ENCODE results near the gene KIF11.

DNA sequence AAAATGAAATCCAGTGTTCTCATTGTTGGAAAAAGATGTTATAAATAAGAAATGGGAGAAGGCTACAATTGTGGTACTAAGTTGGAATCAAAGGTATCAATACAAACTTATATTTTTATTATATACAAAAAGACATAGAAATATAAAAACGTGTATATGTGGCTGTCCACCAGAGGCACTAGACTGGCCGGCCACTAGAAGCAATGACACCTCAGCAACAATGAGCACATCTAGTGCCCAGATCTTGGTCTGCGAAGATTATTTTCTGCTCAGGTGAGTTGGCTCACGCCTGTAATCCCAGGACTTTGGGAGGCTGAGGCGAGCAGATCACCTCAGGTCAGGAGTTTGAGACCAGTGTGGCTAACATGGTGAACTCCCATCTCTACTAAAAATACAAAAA lies 40.6 kb upstream of the KIF11 start:
- TF ChIP-seq, protein P1, sequence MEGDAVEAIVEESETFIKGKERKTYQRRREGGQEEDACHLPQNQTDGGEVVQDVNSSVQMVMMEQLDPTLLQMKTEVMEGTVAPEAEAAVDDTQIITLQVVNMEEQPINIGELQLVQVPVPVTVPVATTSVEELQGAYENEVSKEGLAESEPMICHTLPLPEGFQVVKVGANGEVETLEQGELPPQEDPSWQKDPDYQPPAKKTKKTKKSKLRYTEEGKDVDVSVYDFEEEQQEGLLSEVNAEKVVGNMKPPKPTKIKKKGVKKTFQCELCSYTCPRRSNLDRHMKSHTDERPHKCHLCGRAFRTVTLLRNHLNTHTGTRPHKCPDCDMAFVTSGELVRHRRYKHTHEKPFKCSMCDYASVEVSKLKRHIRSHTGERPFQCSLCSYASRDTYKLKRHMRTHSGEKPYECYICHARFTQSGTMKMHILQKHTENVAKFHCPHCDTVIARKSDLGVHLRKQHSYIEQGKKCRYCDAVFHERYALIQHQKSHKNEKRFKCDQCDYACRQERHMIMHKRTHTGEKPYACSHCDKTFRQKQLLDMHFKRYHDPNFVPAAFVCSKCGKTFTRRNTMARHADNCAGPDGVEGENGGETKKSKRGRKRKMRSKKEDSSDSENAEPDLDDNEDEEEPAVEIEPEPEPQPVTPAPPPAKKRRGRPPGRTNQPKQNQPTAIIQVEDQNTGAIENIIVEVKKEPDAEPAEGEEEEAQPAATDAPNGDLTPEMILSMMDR (IDR thresholded peaks at IDR 0.05; ENCODE audit: poor library complexity, severe bottlenecking): no peak
- TF ChIP-seq POLR2AphosphoS5 (IDR thresholded peaks at IDR 0.05): no peak
- no peak for TF ChIP-seq EZH2 (IDR thresholded peaks at IDR 0.05; ENCODE audit: borderline replicate concordance, insufficient read depth, low read length, poor library complexity, severe bottlenecking)

Data from neural cell (in vitro differentiated cells).